GM10248 (cell line): ENCODE results near the gene NPDC1.

Experiments
- CTCF ChIA-PET: fragments of 300-600 bp; sonication (Branson Sonifier 250); formaldehyde crosslinking; extraction: SDS; loops from one replicate; lab custom pipeline; 2021; ENCODE audit warnings: antibody characterized with exemption; lab: Yijun Ruan, JAX
- POLR2A ChIA-PET: fragments of 350-650 bp; sonication (Branson Sonifier 250); formaldehyde crosslinking; extraction: SDS; loops from one replicate; lab custom pipeline; 2020; ENCODE audit warnings: antibody characterized with exemption; lab: Yijun Ruan, JAX
- DNase-seq: peaks from one replicate; pipeline ENCODE4 v3.0.0; 2012; ENCODE audit errors: extremely low spot score
- CTCF ChIP-seq: IDR thresholded peaks from 2 replicates; pipeline ENCODE4 v1.5.1; 2012; ENCODE audit warnings: mild to moderate bottlenecking, low read depth; ENCODE audit errors: extremely low read depth, missing control alignments, control extremely low read depth

NPDC1 gene

DNA sequence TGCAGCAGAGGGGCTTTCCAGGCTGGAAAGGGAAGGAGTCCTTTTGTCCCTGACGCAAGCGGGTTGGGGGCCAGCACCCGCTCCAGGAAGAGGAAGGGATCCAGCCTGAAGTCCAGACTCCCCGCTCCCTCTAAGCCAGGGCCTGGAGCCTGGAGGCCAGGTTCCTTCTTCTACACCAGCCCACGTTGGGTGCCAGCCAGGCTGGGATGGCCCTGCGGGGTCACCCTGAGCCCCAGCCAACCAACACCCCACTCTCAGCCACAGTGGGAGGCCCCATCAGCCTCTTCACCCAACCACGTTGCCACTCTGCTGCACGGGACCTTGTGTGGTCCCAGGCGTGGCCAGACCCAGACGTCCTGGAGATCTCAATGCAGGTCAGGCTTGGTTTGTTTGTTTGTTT, 13.1 kb downstream of the NPDC1 start:
- TF ChIP-seq CTCF, result no peak
- POLR2A ChIA-PET, result no interaction called here
- CTCF ChIA-PET, result interaction anchor here (0.7 to 9.4 kb wide), 5 partner anchors 14 to 204 kb away, joined by 3 to 202 read pairs (median 14); partner anchors contain the start of genes C8G, FBXW5, NPDC1 and SAPCD2
- no peak for DNase-seq

- TF ChIP-seq CTCF, result no peak
- ChIA-PET POLR2A (interaction anchor here (0.6 kb wide), 1 partner anchor 38 kb away, joined by 5 read pairs; the partner anchor contains the start of gene SAPCD2), CTCF (interaction anchor here (0.7 to 9.4 kb wide), 8 partner anchors 15 to 205 kb away, joined by 3 to 202 read pairs (median 8); partner anchors contain the start of genes AJM1, C8G, FBXW5 and NPDC1)
- no peak for DNase-seq
These were observed 13.9 kb downstream of the NPDC1 start, which contains the start of gene FUT7 for GRCh38 chr9:137031904-137032640. Gene FUT7 (minus strand): TSS chr9:137032088. CDS start chr9:137031991, 97 bp downstream.

- TF ChIP-seq CTCF, result no peak
- DNase-seq, result no peak
- ChIA-PET POLR2A (no interaction called here), CTCF (interaction anchor here (1.3 to 9.4 kb wide), 20 partner anchors 9 to 259 kb away, joined by 3 to 202 read pairs (median 8); partner anchors contain the start of genes AJM1, C8G, FBXW5 and MAN1B1)
These were observed 15.1 kb downstream of the NPDC1 start for GRCh38 chr9:137030538-137031527.

DNA sequence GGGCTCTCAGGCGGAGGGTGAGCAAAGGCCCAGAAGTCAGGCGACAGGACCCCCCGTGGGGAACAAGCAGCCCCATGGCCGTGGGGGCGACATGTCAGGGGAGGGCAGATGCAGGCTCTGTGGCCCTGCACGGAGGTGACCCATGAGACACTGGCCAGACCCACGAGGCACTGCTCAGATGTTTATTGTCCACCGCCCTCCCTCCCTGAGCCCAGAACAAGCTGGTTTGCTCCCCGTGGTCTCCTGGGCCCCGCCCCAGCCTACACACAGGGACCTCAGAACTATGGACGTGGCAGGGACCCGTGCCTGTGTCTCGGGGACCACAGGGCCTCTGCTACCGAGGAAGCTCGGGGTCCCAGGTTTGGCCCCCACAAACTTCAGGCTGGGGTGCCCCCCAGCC, 16.0 kb downstream of the NPDC1 start:
- ChIA-PET POLR2A (no interaction called here), CTCF (interaction anchor here (0.6 to 9.4 kb wide), 64 partner anchors 9 to 939 kb away, joined by 3 to 202 read pairs (median 6); partner anchors contain the start of genes AJM1, CLIC3, MAN1B1 and NPDC1)
- DNase-seq, result no peak
- TF ChIP-seq CTCF, result no peak

GRCh38 chr9:137029058-137029936, 16.7 kb downstream of the NPDC1 start:
- DNase-seq, result peak; percentile 83
- ChIA-PET POLR2A (no interaction called here), CTCF (interaction anchor here (0.6 to 9.4 kb wide), 71 partner anchors 9 to 939 kb away, joined by 3 to 202 read pairs (median 6); partner anchors contain the start of genes AJM1, CLIC3, MAN1B1 and NPDC1)
- peak; percentile 98 for TF ChIP-seq CTCF
